Heart right ventricle (tissue), 16 donors: ENCODE measurements around the gene AHNAK. TPM values are rescaled to one million over a fixed set of nuclear protein-coding genes. Genes with fewer than 3 reads are reported as not detected.

Source experiments
- ATAC-seq, 8 donors: fragments of 200-7000 bp; cut with Tn5 transposase; one replicate each; pipeline ENCODE4 v1.9.1; 2020; ENCODE audit warnings: mild to moderate bottlenecking in 8 of 8, moderate library complexity in 8 of 8, moderate number of reproducible peaks in 1 of 8
- DNase-seq, 2 donors: peaks; one replicate each; pipeline ENCODE4 v3.0.0-alpha.2; 2020
- H3K27ac ChIP-seq, 10 donors: fragments of 200-600 bp; sonication (generic) in 2 of 10; one replicate each; pipeline versions ENCODE4 v1.5.0 to v1.8.0; 2020 to 2022; ENCODE audit warnings: mild to moderate bottlenecking in 3 of 10
- H3K27me3 ChIP-seq, 7 donors: fragments of 200-600 bp; one replicate each; pipeline ENCODE4 v1.8.0; 2021 to 2022; ENCODE audit warnings: mild to moderate bottlenecking in 2 of 7
- H3K36me3 ChIP-seq, 9 donors: fragments of 200-600 bp; sonication (generic) in 1 of 9; one replicate each; pipeline versions ENCODE4 v1.5.0 to v1.8.0; 2020 to 2022; ENCODE audit warnings: mild to moderate bottlenecking in 2 of 9
- H3K4me1 ChIP-seq, 9 donors: fragments of 200-600 bp; sonication (generic) in 1 of 9; one replicate each; pipeline versions ENCODE4 v1.5.0 to v1.8.0; 2020 to 2022; ENCODE audit warnings: mild to moderate bottlenecking in 4 of 9
- H3K4me3 ChIP-seq, 10 donors: fragments of 200-600 bp; sonication (generic) in 2 of 10; one replicate each; pipeline versions ENCODE4 v1.5.0 to v1.8.0; 2020 to 2022; ENCODE audit warnings: mild to moderate bottlenecking in 7 of 10, moderate library complexity in 2 of 10
- H3K9me3 ChIP-seq, 11 donors: fragments of 200-600 bp in 10 of 11; sonication (generic) in 2 of 11; one replicate each; pipeline versions ENCODE4 v1.5.0 to v1.8.0; 2013 to 2022; ENCODE audit warnings: mild to moderate bottlenecking in 2 of 11, control low read depth in 1 of 11, moderate library complexity in 1 of 11
- CTCF ChIP-seq, 9 donors: fragments of 200-600 bp; sonication (generic) in 2 of 9; IDR thresholded peaks; one replicate each; pipeline versions ENCODE4 v1.5.0 to v1.8.0; 2021 to 2022; ENCODE audit warnings: antibody characterized with exemption in 9 of 9, mild to moderate bottlenecking in 5 of 9, moderate library complexity in 1 of 9
- WGBS, 2 donors: extraction: QIAGEN DNeasy Blood & Tissue Kit; methylation state at CpG; one replicate each; pipeline ENCODE4 v1.1.7; 2013; ENCODE audit warnings: inconsistent platforms in 1 of 2; 5-methylcytosine and 5-hydroxymethylcytosine counted together
- intact Hi-C, 10 donors: fragments of 100-400 bp; cut with DNase I; formaldehyde crosslinking; loops; one replicate each; pipeline versions ENCODE4 v1.11.1 to v1.14.2; 2022
- polyA plus RNA-seq, 2 donors: library from polyadenylated mRNA; stranded (reverse); fragments of 200-250 nt; gene quantifications; one replicate each; pipeline ENCODE4 v1.2.3, GENCODE V29; 2013
- total RNA-seq, 10 donors: library from RNA; stranded (reverse); fragmentation: NEBNext Ultra II Directional in 3 of 10; extraction: Animal tissue kit (Norgen Biotek cat#: 25700) in 3 of 10; gene quantifications; one replicate each; pipeline versions ENCODE4 v1.2.1 to v1.2.4, GENCODE V29; 2021 to 2023
- donor health status: Arrhythmogenic right ventricular cardiomyopathy.
- donor health status: ischemic (EF 13 %, LVEDD 7.1; RV severe dilation, severe dysfunction).
- donor health status: healthy with polysubstance abuse.
- donor health status: DM: no; HTN: yes; CAD: no.
- donor health status: DM: no; HTN: no; CAD: no.
- donor health status: ischemic (EF 25% LVEDD 6.9; RV normal size, moderate dysfunction).
- donor health status: ischemic (EF 25% LVEDD 5.7; RV mildly dilated, moderate dysfunction).
- donor health status: healthy.
- donor health status: DM: yes; HTN: yes; CAD: no.
- donor health status: Ischemic cardiomyopathy.
- donor health status: ischemic (EF 35%, LVEDD 5.7; RV mildly dilated, moderate dysfunction).
- donor health status: nonischemic (EF 11% LVEDD 7.7; RV severe dilation, severe dysfunction).
- donor health status: DM: yes; HTN: yes; CAD: no.
- donor health status: PGD.
- donor health status: ischemic (EF 29% LVEDD 5.4; RV normal size, mild dysfunction).
- donor health status: nonischemic (EF 23%, LVEDD 6.1; RV moderate dilation, normal function).

The AHNAK gene
- total and polyA plus RNA-seq, 12 donors, result 101 to 447 (median 366) TPM

GRCh38 chr11:62418733-62419132, 127.9 kb downstream of the AHNAK start, which contains the start of gene SCGB1A1:
Gene SCGB1A1, plus strand, starts transcription at chr11:62419033. Its CDS starts 63 bp downstream, at chr11:62419096.
- no peak for ATAC-seq
- WGBS, 2 donors, result 79 to 96% methylated on average over 4 of the region's 4 CpGs
- Histone ChIP-seq H3K36me3 (no peaks in the 10 kb centered on the region), H3K27me3 (no peaks in the 10 kb centered on the region), H3K27ac (peak within 1 kb of the TSS in 9 of 10 donors; percentile 5 to 77 (median 46)), H3K4me1 (peaks cover 0 to 18% (median 9%) of the 10 kb centered on the region in 9 donors), H3K9me3 (no peaks in the 10 kb centered on the region), H3K4me3 (no peak within 1 kb of the TSS)
- intact Hi-C loops, result loop anchor here in 1 of 10 donors (10.0 kb wide), 1 partner anchor 446 kb away; no protein-coding TSS in a partner anchor
- TF ChIP-seq CTCF (IDR thresholded peaks at IDR 0.05), result no peak
- no peak for DNase-seq

GRCh38 chr11:62418136-62418535, 128.5 kb downstream of the AHNAK start:
- no peak overlapping the region for H3K4me3 ChIP-seq
- peaks cover 0 to 18% (median 9%) of the 10 kb centered on the region in 9 donors for H3K4me1 ChIP-seq
- no peak for DNase-seq

GRCh38 chr11:62416596-62416995, 130.0 kb downstream of the AHNAK start:
- Histone ChIP-seq H3K27me3 (no peaks in the 10 kb centered on the region), H3K4me1 (peaks cover 0 to 18% (median 9%) of the 10 kb centered on the region in 9 donors), H3K4me3 (no peak overlapping the region), H3K36me3 (no peaks in the 10 kb centered on the region), H3K27ac (no peak overlapping the region), H3K9me3 (no peaks in the 10 kb centered on the region)
- 79 to 85% methylated on average over 12 of the region's 12 CpGs for WGBS, 2 donors
- no peak for TF ChIP-seq CTCF (IDR thresholded peaks at IDR 0.05)
- DNase-seq (no peak), ATAC-seq (no peak)
- intact Hi-C loops, result loop anchor here in 1 of 10 donors (10.0 kb wide), 1 partner anchor 448 kb away; no protein-coding TSS in a partner anchor

More at GRCh38 chr11:62418136-62418535, 128.5 kb downstream of the AHNAK start:
- WGBS, 2 donors, result 69 to 88% methylated on average over 5 of the region's 5 CpGs
- intact Hi-C loops, result loop anchor here in 1 of 10 donors (10.0 kb wide), 1 partner anchor 447 kb away; no protein-coding TSS in a partner anchor
- TF ChIP-seq CTCF (IDR thresholded peaks at IDR 0.05), result no peak
- Histone ChIP-seq H3K9me3 (no peaks in the 10 kb centered on the region), H3K27me3 (no peaks in the 10 kb centered on the region), H3K36me3 (no peaks in the 10 kb centered on the region), H3K27ac (peak overlapping the region in 1 of 10 donors; percentile 77)
- no peak for ATAC-seq

GRCh38 chr11:62413060-62413696, 133.4 kb downstream of the AHNAK start:
- DNase-seq (no peak), ATAC-seq (peak in 1 of 8 donors; percentile 29)
- intact Hi-C loops, result loop anchor here in 1 of 10 donors (10.0 kb wide), 1 partner anchor 452 kb away; no protein-coding TSS in a partner anchor

More at GRCh38 chr11:62413060-62413696, 133.4 kb downstream of the AHNAK start:
- Histone ChIP-seq H3K9me3 (no peaks in the 10 kb centered on the region), H3K27me3 (no peaks in the 10 kb centered on the region), H3K4me3 (no peak overlapping the region), H3K27ac (no peak overlapping the region), H3K36me3 (no peaks in the 10 kb centered on the region), H3K4me1 (no peaks in the 10 kb centered on the region)
- 71 to 72% methylated on average over 8 of the region's 8 CpGs for WGBS, 2 donors
- TF ChIP-seq CTCF (IDR thresholded peaks at IDR 0.05), result no peak
